GM06990 (cell line): ENCODE results near the gene KRTAP15-1.

Source experiments
- DNase-seq: peaks from one replicate; pipeline ENCODE4 v3.0.0-alpha.2; 2011; ENCODE audit not compliant: insufficient read length; ENCODE audit errors: extremely low read depth
- H3K27me3 ChIP-seq: replicated peaks from 2 replicates; pipeline ENCODE4 v1.6.0; 2011; ENCODE audit warnings: low read length; ENCODE audit not compliant: control insufficient read depth, insufficient read depth
- H3K36me3 ChIP-seq: 2 replicates; pipeline ENCODE4 v1.5.1; 2011; ENCODE audit warnings: low read length; ENCODE audit not compliant: control insufficient read depth, insufficient read depth
- H3K4me3 ChIP-seq: replicated peaks from 2 replicates; pipeline ENCODE4 v1.5.1; 2011; ENCODE audit warnings: low read depth, mild to moderate bottlenecking, control low read depth, low read length
- TF ChIP-seq, protein P1 (sequence below): IDR thresholded peaks from 2 replicates; pipeline ENCODE4 v1.5.1; 2011; ENCODE audit warnings: low read length, control low read depth, mild to moderate bottlenecking, inconsistent platforms; ENCODE audit not compliant: insufficient read depth, poor library complexity, severe bottlenecking

The KRTAP15-1 gene, protein sequence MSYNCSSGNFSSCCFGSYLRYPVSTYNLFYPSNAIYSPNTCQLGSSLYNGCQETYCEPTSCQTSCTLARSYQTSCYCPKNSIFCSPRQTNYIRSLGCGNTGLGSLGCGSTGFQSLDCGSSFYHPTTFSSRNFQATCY

DNA sequence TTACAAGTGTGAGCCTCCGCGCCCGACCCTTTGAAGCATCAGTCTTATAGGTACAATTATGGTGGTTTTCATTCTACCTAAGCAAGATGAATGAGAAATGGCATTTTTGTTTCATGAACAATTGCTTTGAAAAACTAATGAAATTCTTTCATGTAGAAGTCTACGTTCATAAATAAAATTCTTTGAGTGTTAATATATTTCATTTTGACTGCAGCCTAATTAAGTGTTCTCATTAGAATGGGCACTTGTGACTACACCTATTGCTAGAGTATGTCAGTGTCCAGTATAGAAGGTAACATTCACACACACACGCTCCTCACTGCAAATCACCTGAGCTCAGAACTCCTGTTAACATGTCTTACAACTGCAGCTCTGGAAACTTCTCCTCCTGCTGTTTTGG, at the start of gene KRTAP15-1:
TSS of gene KRTAP15-1 (plus strand) at position 301 of the 400 bp plus-strand sequence. CDS start at position 354, 53 bp downstream.
- Histone ChIP-seq H3K4me3 (no peak within 1 kb of the TSS), H3K27me3 (no peaks in the 10 kb centered on the region), H3K36me3 (no peaks in the 10 kb centered on the region)
- DNase-seq, result no peak
- TF ChIP-seq, protein P1, sequence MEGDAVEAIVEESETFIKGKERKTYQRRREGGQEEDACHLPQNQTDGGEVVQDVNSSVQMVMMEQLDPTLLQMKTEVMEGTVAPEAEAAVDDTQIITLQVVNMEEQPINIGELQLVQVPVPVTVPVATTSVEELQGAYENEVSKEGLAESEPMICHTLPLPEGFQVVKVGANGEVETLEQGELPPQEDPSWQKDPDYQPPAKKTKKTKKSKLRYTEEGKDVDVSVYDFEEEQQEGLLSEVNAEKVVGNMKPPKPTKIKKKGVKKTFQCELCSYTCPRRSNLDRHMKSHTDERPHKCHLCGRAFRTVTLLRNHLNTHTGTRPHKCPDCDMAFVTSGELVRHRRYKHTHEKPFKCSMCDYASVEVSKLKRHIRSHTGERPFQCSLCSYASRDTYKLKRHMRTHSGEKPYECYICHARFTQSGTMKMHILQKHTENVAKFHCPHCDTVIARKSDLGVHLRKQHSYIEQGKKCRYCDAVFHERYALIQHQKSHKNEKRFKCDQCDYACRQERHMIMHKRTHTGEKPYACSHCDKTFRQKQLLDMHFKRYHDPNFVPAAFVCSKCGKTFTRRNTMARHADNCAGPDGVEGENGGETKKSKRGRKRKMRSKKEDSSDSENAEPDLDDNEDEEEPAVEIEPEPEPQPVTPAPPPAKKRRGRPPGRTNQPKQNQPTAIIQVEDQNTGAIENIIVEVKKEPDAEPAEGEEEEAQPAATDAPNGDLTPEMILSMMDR, result no peak

DNA sequence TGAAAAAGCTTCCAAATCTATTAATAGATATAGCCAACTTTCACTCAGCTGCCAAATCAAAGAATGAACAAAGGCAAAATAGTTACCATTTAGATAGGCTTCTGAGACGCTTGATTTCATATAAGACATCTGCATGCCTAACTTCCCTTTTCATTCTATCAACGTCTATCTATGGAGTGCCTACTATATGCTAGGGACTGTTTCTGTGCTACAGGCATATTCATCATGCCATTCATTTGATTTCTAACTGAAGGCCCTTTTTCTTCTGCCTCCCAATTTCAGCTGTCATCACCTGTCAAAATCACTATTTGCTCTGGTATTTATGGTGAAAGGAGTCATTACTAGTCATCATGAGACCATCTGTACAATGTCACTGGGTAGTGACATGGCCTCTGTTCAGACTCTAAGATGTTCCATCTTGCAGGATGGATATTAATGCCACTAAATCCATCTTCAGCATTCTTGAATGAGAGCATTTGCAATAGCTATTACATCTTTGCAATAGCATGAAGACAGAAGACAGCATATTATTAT, 48.5 kb upstream of the KRTAP15-1 start:
- Histone ChIP-seq H3K27me3 (no peaks in the 10 kb centered on the region), H3K36me3 (no peaks in the 10 kb centered on the region), H3K4me3 (no peak overlapping the region)
- TF ChIP-seq, protein P1, result no peak
- no peak for DNase-seq

DNA sequence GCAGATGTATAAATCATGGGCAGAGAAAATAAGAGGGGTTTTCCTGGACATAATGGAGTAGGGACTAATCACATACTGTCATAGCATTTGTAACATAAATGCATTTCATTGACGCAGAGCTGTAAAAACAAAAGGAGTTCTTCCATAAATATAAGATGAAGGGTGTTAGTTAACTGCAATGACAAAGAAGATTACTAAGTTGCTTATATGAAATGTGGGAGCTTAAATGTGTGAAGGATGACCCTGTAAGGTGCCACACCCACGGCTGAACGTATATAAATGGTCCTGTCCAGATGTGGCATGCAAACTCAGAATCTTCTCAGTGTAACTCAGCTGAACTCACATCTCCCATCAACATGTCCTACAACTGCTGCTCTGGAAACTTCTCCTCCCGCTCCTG, 44.3 kb upstream of the KRTAP15-1 start, which contains the start of gene KRTAP13-1:
TSS of gene KRTAP13-1 (plus strand) at position 301 of the 400 bp plus-strand sequence. CDS start at position 357, 56 bp downstream.
- DNase-seq, result no peak
- H3K27me3 ChIP-seq, result no peaks in the 10 kb centered on the region
- H3K4me3 ChIP-seq, result no peak within 1 kb of the TSS
- no peaks in the 10 kb centered on the region for H3K36me3 ChIP-seq
- TF ChIP-seq, protein P1, result no peak

DNA sequence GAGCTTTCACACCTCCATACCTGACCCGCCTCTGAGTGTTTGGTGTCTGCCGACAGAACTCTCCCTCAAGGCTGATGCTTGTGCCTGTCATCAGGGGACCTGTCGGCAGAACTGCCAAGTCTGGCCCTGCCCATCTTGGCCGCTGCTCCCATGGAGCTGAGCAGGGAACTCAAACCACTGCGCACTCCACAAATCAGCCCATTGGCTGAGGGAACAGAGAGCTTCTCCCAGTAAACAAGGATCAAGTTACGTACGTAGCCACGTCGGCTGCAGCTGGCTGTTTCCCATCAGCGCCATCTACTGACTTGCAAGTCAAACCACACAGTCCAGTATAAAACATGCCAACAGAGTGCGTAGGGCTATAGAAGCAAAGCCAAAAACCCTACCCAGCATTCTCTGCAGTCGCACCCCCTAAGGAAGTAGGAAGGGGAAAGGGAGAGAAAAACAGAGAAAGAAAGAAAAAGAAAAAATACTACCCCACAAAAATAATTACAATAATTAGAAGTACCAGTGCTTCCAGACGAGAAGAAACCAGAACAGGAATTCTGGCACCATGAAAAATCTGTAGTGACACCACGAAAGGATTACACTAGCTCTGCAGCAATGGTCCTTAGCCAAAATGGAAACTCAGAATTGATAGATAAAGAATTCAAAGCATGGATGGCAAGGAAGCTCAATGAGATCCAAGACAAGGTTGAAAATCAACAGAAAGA, 31.1 kb upstream of the KRTAP15-1 start:
- no peak for DNase-seq
- Histone ChIP-seq H3K36me3 (no peaks in the 10 kb centered on the region), H3K27me3 (no peaks in the 10 kb centered on the region), H3K4me3 (no peak overlapping the region)
- TF ChIP-seq, protein P1, result peak; percentile 29

DNA sequence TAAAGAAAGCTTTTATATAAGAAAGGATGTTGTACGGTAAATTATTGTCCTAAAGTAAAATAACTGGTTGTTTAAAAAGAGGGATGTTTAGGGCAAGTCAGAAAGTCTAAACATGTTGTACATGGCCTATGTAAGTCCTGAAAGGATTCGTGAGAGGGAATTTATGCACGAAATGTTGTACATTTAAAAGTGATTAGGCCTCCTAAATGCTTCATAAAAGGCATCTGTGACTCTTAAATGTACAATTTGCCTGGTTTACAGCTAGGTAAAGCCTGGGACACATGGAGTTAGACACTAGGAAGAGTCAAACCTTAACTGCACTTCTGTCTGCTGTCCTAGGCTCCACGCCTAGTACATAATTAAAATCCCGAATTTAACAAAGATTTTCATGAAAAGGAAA, 24.1 kb upstream of the KRTAP15-1 start:
- Histone ChIP-seq H3K4me3 (no peak overlapping the region), H3K27me3 (no peaks in the 10 kb centered on the region), H3K36me3 (no peaks in the 10 kb centered on the region)
- TF ChIP-seq, protein P1, result no peak
- no peak for DNase-seq
